SK-N-SH (cell line): Measurements from ENCODE around the gene PTMS. TPM values are rescaled to one million over a fixed set of nuclear protein-coding genes. Genes with fewer than 3 reads are reported as not detected.

Experiments used
- CTCF ChIA-PET: fragments of 300-600, 350-600 bp; formaldehyde crosslinking; extraction: SDS; loops from one replicate; lab custom pipeline; 2021; lab: Yijun Ruan, JAX
- POLR2A ChIA-PET: fragments of 350-600 bp; sonication (Branson Sonifier 250); formaldehyde crosslinking; extraction: SDS; loops from one replicate; lab custom pipeline; 2020; ENCODE audit warnings: antibody characterized with exemption, inconsistent platforms; lab: Yijun Ruan, JAX
- DNase-seq: peaks from one replicate; pipeline ENCODE4 v3.0.0; 2012
- H2AFZ ChIP-seq: fragments of 200-600 bp; sonication (generic); 2 replicates; pipeline ENCODE4 v1.8.1; 2016; ENCODE audit warnings: antibody characterized with exemption, mild to moderate bottlenecking, low read depth
- H3F3A ChIP-seq: fragments of 200-600 bp; sonication (generic); replicated peaks from 2 replicates; pipeline ENCODE3; 2016; ENCODE audit warnings: antibody characterized with exemption, mild to moderate bottlenecking; ENCODE audit not compliant: insufficient read depth
- H3K27ac ChIP-seq, 2 experiments: fragments of 200-500 bp in 1 of 2; fragments of 200-600 bp in 1 of 2; sonication (Bioruptor generic) in 1 of 2; sonication (generic), shearing (Covaris generic) in 1 of 2; 2 replicates each; pipeline versions ENCODE4 v1.5.1 to v1.6.1; 2014 to 2016; ENCODE audit warnings: low read depth in 2 of 2, inconsistent platforms in 1 of 2, low read length in 1 of 2, mild to moderate bottlenecking in 1 of 2, mixed read lengths in 1 of 2
- H3K27me3 ChIP-seq: fragments of 200-600 bp; sonication (generic), shearing (Covaris generic); 2 replicates; pipeline ENCODE4 v1.6.1; 2016; ENCODE audit warnings: mixed run types; ENCODE audit not compliant: insufficient read depth
- H3K36me3 ChIP-seq, 2 experiments: fragments of 200-500 bp in 1 of 2; fragments of 200-600 bp in 1 of 2; sonication (Bioruptor generic) in 1 of 2; sonication (generic) in 1 of 2; replicated peaks in 1 of 2; 2 replicates each; pipeline versions ENCODE3 to v1.5.1; 2014 to 2016; ENCODE audit warnings: low read length in 1 of 2, mild to moderate bottlenecking in 1 of 2; ENCODE audit not compliant: insufficient read depth in 2 of 2, control insufficient read depth in 1 of 2
- H3K4me1 ChIP-seq, 2 experiments: fragments of 200-500 bp in 1 of 2; fragments of 200-600 bp in 1 of 2; sonication (Bioruptor generic) in 1 of 2; sonication (generic), shearing (Covaris generic) in 1 of 2; 2 replicates each; pipeline versions ENCODE4 v1.5.1 to v1.6.1; 2014 to 2016; ENCODE audit warnings: low read depth in 1 of 2, low read length in 1 of 2, mixed run types in 1 of 2; ENCODE audit not compliant: insufficient read depth in 2 of 2, control insufficient read depth in 1 of 2
- H3K4me2 ChIP-seq: fragments of 200-600 bp; sonication (generic), shearing (Covaris generic); 2 replicates; pipeline ENCODE4 v1.6.1; 2017; ENCODE audit warnings: mixed run types
- H3K4me3 ChIP-seq, 2 experiments: fragments of 200-500 bp in 1 of 2; fragments of 200-600 bp in 1 of 2; sonication (Bioruptor generic) in 1 of 2; sonication (generic), shearing (Covaris generic) in 1 of 2; 2 replicates each; pipeline versions ENCODE4 v1.5.1 to v1.8.1; 2014 to 2016; ENCODE audit warnings: low read depth in 2 of 2, inconsistent platforms in 1 of 2, low read length in 1 of 2, mild to moderate bottlenecking in 1 of 2, mixed read lengths in 1 of 2, moderate library complexity in 1 of 2
- H3K79me2 ChIP-seq: fragments of 200-600 bp; sonication (generic); 2 replicates; pipeline ENCODE4 v1.8.1; 2017; ENCODE audit warnings: mild to moderate bottlenecking; ENCODE audit not compliant: insufficient read depth
- H3K9ac ChIP-seq: fragments of 200-600 bp; sonication (generic); 2 replicates; pipeline ENCODE4 v1.6.1; 2017; ENCODE audit warnings: mixed run types
- H3K9me2 ChIP-seq: fragments of 200-600 bp; sonication (generic); 2 replicates; pipeline ENCODE4 v1.6.1; 2017; ENCODE audit warnings: mixed run types
- H3K9me3 ChIP-seq: fragments of 200-600 bp; sonication (generic); 2 replicates; pipeline ENCODE4 v1.6.1; 2017; ENCODE audit warnings: mixed run types, mild to moderate bottlenecking, moderate library complexity
- H4K20me1 ChIP-seq: fragments of 200-600 bp; sonication (generic); 2 replicates; pipeline ENCODE4 v1.6.1; 2017; ENCODE audit warnings: mild to moderate bottlenecking, mixed run types; ENCODE audit not compliant: insufficient read depth
- CHD2 ChIP-seq: fragments of 150-350 bp; IDR thresholded peaks from 2 replicates; pipeline ENCODE4 v1.6.1; 2018; ENCODE audit warnings: low read length; ENCODE audit not compliant: partially characterized antibody
- ELF1 ChIP-seq: IDR thresholded peaks from 2 replicates; pipeline ENCODE4 v1.4.0; 2012
- EP300 ChIP-seq, 2 experiments: IDR thresholded peaks; 2 replicates each; pipeline versions ENCODE4 v1.4.0 to v1.6.1; 2012; ENCODE audit warnings: borderline replicate concordance in 1 of 2, low read depth in 1 of 2, low read length in 1 of 2
- EZH2phosphoT487 ChIP-seq: fragments of 200-600 bp; sonication (generic); IDR thresholded peaks from 2 replicates; pipeline ENCODE4 v1.6.1; 2017; ENCODE audit warnings: low read depth, mixed run types, mild to moderate bottlenecking, antibody characterized with exemption, moderate library complexity, borderline replicate concordance
- FOSL2 ChIP-seq: IDR thresholded peaks from 2 replicates; pipeline ENCODE4 v1.4.0; 2012; ENCODE audit warnings: low read depth, mild to moderate bottlenecking, moderate library complexity, borderline replicate concordance
- FOXM1 ChIP-seq: IDR thresholded peaks from 2 replicates; pipeline ENCODE4 v1.4.0; 2012; ENCODE audit warnings: low read depth, mild to moderate bottlenecking
- MEF2A ChIP-seq: IDR thresholded peaks from 2 replicates; pipeline ENCODE4 v1.4.0; 2012; ENCODE audit warnings: low read depth, borderline replicate concordance
- MXI1 ChIP-seq: IDR thresholded peaks from 2 replicates; pipeline ENCODE4 v1.6.1; 2012; ENCODE audit warnings: mild to moderate bottlenecking, low read depth, low read length, improper control_type of control experiment
- NFIC ChIP-seq: IDR thresholded peaks from 2 replicates; pipeline ENCODE4 v1.4.0; 2012; ENCODE audit warnings: borderline replicate concordance
- RAD21 ChIP-seq: IDR thresholded peaks from 2 replicates; pipeline ENCODE4 v1.6.1; 2012; ENCODE audit warnings: mild to moderate bottlenecking, low read length
- RXRA ChIP-seq: IDR thresholded peaks from 2 replicates; pipeline ENCODE4 v1.4.0; 2012; ENCODE audit warnings: low read depth, mild to moderate bottlenecking, borderline replicate concordance
- SIN3A ChIP-seq: IDR thresholded peaks from 2 replicates; pipeline ENCODE4 v1.6.1; 2012; ENCODE audit warnings: low read depth, mild to moderate bottlenecking, low read length, moderate library complexity, borderline replicate concordance
- TCF12 ChIP-seq: IDR thresholded peaks from 2 replicates; pipeline ENCODE4 v1.4.0; 2012
- YY1 ChIP-seq: IDR thresholded peaks from 2 replicates; pipeline ENCODE4 v1.4.0; 2012; ENCODE audit warnings: low read depth, mild to moderate bottlenecking
- WGBS: methylation state at CpG from one replicate; pipeline ENCODE4 v1.1.6; 2017; ENCODE audit warnings: low lambda C conversion rate; 5-methylcytosine and 5-hydroxymethylcytosine counted together
- polyA plus RNA-seq, 3 experiments: library from polyadenylated mRNA; depleted of rRNA; stranded (reverse); fragments of >200 nt; gene quantifications; 2 replicates each; pipeline ENCODE4 v1.2.3, GENCODE V29; 2012
- TF ChIP-seq, protein P1 (sequence below): IDR thresholded peaks from 2 replicates; pipeline ENCODE4 v1.4.0; 2012; ENCODE audit warnings: low read depth, borderline replicate concordance
- TF ChIP-seq, protein P2 (sequence below): IDR thresholded peaks from 2 replicates; pipeline ENCODE4; 2012
- TF ChIP-seq, protein P3 (sequence below): fragments of 150-350 bp; IDR thresholded peaks from 2 replicates; pipeline ENCODE4 v1.6.1; 2016; ENCODE audit warnings: mild to moderate bottlenecking, low read depth, low read length
- TF ChIP-seq, protein P4 (sequence below): fragments of 200-600 bp; sonication (generic); IDR thresholded peaks from 2 replicates; pipeline ENCODE4 v1.6.1; 2017; ENCODE audit warnings: antibody characterized with exemption, mild to moderate bottlenecking, moderate library complexity
- TF ChIP-seq, protein P5 (sequence below): IDR thresholded peaks from 2 replicates; pipeline ENCODE4 v1.4.0; 2012; ENCODE audit warnings: low read depth

The PTMS gene
- polyA plus RNA-seq, 1 of the 3 experiments (the other 2 are of a cell fraction): 661 TPM

DNA sequence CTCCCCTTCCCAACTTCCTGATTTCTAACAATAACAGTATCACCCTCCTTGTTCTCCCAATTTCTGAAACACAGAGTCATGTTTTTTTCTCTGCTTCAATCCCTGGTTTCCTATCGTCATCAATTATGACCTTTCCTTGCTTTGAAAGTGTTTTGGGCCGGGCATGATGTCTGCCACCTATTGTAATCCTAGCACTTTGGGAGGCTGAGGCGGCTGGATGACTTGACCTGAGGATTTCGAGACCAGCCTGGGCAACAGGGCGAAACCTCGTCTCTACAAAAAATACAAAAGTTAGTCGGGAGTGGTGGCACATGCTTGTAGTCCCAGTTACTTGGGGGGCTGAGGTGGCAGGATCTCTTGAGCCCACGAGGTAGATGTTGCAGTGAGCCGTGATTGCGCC, 42.9 kb downstream of the PTMS start (continued):
- no peak for TF ChIP-seq EZH2phosphoT487
- TF ChIP-seq RAD21: no peak
- TF ChIP-seq, all 33 proteins: peak for 0

DNA sequence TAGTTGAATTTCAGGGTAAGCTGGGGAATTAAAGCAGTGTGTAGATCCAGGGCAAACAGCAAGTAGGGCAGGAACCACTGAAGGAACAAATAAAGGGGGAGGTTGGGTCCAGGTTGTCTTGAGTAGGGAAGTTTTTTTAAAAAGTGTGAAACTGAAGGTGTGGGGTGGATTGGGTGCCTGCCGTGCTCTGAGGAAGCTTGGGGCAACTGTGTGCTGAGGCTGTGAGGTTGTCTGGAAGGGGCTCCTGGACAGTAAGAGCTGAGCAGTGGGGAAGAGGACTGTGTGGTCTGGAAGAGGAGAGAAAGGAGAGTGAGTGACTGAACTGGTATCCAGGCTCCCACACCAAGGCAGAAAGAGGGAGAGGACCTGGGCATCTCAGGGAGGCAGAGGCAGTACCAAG, 44.6 kb downstream of the PTMS start:
- no peak for DNase-seq
- 94% methylated on average over 1 of the region's 1 CpG for WGBS
- H3K9me2 ChIP-seq: no peaks in the 10 kb centered on the region
- H3K27me3 ChIP-seq: no peaks in the 10 kb centered on the region
- no peak overlapping the region for H3K4me2 ChIP-seq
- CTCF ChIA-PET: interaction anchor here (0.6 to 5.3 kb wide), 5 partner anchors 12 to 206 kb away, joined by 3 to 26 read pairs (median 5); partner anchors contain the start of gene MLF2
- H3K36me3 ChIP-seq: no peaks in the 10 kb centered on the region
- no peak overlapping the region for H2AFZ ChIP-seq
- H3K4me1 ChIP-seq: peaks cover 0 to 1% of the 10 kb centered on the region in 2 experiments; a peak in 1 of 4 replicates
- TF ChIP-seq CHD2 (no peak), NFIC (no peak), EP300 (IDR thresholded peaks at IDR 0.05; ENCODE audit: borderline replicate concordance in 1 of 2, low read depth in 1 of 2, low read length in 1 of 2) (no peak), MXI1 (no peak)
- TF ChIP-seq, protein P1, sequence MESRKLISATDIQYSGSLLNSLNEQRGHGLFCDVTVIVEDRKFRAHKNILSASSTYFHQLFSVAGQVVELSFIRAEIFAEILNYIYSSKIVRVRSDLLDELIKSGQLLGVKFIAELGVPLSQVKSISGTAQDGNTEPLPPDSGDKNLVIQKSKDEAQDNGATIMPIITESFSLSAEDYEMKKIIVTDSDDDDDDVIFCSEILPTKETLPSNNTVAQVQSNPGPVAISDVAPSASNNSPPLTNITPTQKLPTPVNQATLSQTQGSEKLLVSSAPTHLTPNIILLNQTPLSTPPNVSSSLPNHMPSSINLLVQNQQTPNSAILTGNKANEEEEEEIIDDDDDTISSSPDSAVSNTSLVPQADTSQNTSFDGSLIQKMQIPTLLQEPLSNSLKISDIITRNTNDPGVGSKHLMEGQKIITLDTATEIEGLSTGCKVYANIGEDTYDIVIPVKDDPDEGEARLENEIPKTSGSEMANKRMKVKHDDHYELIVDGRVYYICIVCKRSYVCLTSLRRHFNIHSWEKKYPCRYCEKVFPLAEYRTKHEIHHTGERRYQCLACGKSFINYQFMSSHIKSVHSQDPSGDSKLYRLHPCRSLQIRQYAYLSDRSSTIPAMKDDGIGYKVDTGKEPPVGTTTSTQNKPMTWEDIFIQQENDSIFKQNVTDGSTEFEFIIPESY: no peak
- H3K4me3 ChIP-seq: no peak overlapping the region
- no peak overlapping the region for H3K9ac ChIP-seq
- no peaks in the 10 kb centered on the region for H3F3A ChIP-seq
- no peaks in the 10 kb centered on the region for H3K9me3 ChIP-seq
- no peak overlapping the region for H3K27ac ChIP-seq
- no peaks in the 10 kb centered on the region for H3K79me2 ChIP-seq
- H4K20me1 ChIP-seq: no peaks in the 10 kb centered on the region
- POLR2A ChIA-PET: interaction anchor here (0.6 kb wide), 1 partner anchor 372 kb away, joined by 3 read pairs; no protein-coding TSS in a partner anchor

DNA sequence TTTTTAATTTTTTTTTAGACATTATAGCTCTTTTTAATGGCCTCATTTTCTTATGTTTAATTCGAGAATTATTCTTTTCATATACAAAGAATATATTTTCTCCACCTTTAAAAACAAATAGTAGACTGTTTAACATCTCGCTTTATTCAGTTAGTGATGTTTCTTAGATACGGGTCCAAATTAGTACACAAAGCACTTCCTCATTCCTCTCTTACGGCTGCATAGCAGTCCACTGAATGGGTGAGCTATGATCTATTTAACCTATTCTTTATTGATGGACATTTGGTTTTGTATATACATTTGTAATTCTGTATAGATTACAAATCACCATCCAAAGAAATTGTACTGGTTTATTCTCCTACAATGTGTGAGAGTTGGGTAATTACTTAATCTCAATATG, 47.2 kb downstream of the PTMS start:
- CTCF ChIA-PET: interaction anchor here (0.7 to 5.3 kb wide), 8 partner anchors 12 to 129 kb away, joined by 3 to 26 read pairs (median 6); partner anchors contain the start of genes MLF2 and PTMS
- Histone ChIP-seq H4K20me1 (no peaks in the 10 kb centered on the region), H3K27me3 (no peaks in the 10 kb centered on the region), H3K27ac (no peak overlapping the region), H3K4me2 (no peak overlapping the region), H3K4me1 (peaks cover 0 to 27% of the 10 kb centered on the region in 2 experiments; a peak in 1 of 4 replicates), H3K9me2 (no peaks in the 10 kb centered on the region), H2AFZ (no peak overlapping the region), H3K9ac (no peak overlapping the region), H3K79me2 (no peaks in the 10 kb centered on the region), H3F3A (no peaks in the 10 kb centered on the region)
- DNase-seq: no peak
- POLR2A ChIA-PET: no interaction called here
- WGBS: 67% methylated on average over 4 of the region's 4 CpGs
- TF ChIP-seq, protein P2, sequence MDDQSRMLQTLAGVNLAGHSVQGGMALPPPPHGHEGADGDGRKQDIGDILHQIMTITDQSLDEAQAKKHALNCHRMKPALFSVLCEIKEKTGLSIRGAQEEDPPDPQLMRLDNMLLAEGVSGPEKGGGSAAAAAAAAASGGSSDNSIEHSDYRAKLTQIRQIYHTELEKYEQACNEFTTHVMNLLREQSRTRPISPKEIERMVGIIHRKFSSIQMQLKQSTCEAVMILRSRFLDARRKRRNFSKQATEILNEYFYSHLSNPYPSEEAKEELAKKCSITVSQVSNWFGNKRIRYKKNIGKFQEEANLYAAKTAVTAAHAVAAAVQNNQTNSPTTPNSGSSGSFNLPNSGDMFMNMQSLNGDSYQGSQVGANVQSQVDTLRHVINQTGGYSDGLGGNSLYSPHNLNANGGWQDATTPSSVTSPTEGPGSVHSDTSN: no peak
- TF ChIP-seq ELF1 (no peak), RXRA (no peak), MEF2A (no peak), TCF12 (no peak), FOSL2 (no peak), SIN3A (no peak), EP300 (IDR thresholded peaks at IDR 0.05; ENCODE audit: borderline replicate concordance in 1 of 2, low read depth in 1 of 2, low read length in 1 of 2) (no peak), YY1 (no peak), FOXM1 (no peak)
- TF ChIP-seq, protein P3, sequence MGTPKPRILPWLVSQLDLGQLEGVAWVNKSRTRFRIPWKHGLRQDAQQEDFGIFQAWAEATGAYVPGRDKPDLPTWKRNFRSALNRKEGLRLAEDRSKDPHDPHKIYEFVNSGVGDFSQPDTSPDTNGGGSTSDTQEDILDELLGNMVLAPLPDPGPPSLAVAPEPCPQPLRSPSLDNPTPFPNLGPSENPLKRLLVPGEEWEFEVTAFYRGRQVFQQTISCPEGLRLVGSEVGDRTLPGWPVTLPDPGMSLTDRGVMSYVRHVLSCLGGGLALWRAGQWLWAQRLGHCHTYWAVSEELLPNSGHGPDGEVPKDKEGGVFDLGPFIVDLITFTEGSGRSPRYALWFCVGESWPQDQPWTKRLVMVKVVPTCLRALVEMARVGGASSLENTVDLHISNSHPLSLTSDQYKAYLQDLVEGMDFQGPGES: no peak
- TF ChIP-seq, protein P4, sequence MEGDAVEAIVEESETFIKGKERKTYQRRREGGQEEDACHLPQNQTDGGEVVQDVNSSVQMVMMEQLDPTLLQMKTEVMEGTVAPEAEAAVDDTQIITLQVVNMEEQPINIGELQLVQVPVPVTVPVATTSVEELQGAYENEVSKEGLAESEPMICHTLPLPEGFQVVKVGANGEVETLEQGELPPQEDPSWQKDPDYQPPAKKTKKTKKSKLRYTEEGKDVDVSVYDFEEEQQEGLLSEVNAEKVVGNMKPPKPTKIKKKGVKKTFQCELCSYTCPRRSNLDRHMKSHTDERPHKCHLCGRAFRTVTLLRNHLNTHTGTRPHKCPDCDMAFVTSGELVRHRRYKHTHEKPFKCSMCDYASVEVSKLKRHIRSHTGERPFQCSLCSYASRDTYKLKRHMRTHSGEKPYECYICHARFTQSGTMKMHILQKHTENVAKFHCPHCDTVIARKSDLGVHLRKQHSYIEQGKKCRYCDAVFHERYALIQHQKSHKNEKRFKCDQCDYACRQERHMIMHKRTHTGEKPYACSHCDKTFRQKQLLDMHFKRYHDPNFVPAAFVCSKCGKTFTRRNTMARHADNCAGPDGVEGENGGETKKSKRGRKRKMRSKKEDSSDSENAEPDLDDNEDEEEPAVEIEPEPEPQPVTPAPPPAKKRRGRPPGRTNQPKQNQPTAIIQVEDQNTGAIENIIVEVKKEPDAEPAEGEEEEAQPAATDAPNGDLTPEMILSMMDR: no peak
- TF ChIP-seq, protein P5, sequence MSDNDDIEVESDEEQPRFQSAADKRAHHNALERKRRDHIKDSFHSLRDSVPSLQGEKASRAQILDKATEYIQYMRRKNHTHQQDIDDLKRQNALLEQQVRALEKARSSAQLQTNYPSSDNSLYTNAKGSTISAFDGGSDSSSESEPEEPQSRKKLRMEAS: no peak
- TF ChIP-seq, all 33 proteins: peak for 0
- H3K4me3 ChIP-seq: no peak overlapping the region
- H3K36me3 ChIP-seq: no peaks in the 10 kb centered on the region
- no peaks in the 10 kb centered on the region for H3K9me3 ChIP-seq
